Tibial artery (tissue), 4 donors: ENCODE measurements around the gene TOX2.

Experiments
- DNase-seq, 2 donors: peaks; one replicate each; pipeline ENCODE4 v3.0.0-alpha.2; 2019
- H3K27ac ChIP-seq, 2 donors: fragments of 200-600 bp; sonication (generic) in 1 of 2; 1 replicate in 1 of 2; 2 replicates in 1 of 2; pipeline ENCODE4 v1.5.1; 2018 to 2019; ENCODE audit warnings: mild to moderate bottlenecking in 1 of 2
- H3K27me3 ChIP-seq, 2 donors: fragments of 200-600 bp; sonication (generic) in 1 of 2; one replicate each; pipeline versions ENCODE4 v1.5.1 to v1.6.0; 2016 to 2019
- H3K36me3 ChIP-seq, 3 donors: fragments of 200-600 bp; sonication (generic) in 2 of 3; one replicate each; pipeline ENCODE4 v1.5.1; 2016 to 2019; ENCODE audit warnings: mild to moderate bottlenecking in 2 of 3
- H3K4me1 ChIP-seq, 4 donors: fragments of 200-600 bp; sonication (generic) in 2 of 4; 1 replicate in 3 of 4; 2 replicates in 1 of 4; pipeline ENCODE4 v1.5.1; 2016 to 2019
- H3K4me3 ChIP-seq, 2 donors: fragments of 200-600 bp; sonication (generic) in 1 of 2; 1 replicate in 1 of 2; 2 replicates in 1 of 2; pipeline ENCODE4 v1.5.1; 2018 to 2019; ENCODE audit warnings: mild to moderate bottlenecking in 2 of 2
- H3K9me3 ChIP-seq, 3 donors: fragments of 200-600 bp; sonication (generic) in 1 of 3; one replicate each; pipeline ENCODE4 v1.5.1; 2016 to 2019
- CTCF ChIP-seq, 2 experiments: fragments of 200-600 bp in 1 of 2; fragments of 450-650 bp in 1 of 2; IDR thresholded peaks; one replicate each; pipeline ENCODE4 v1.5.1; 2017 to 2019; ENCODE audit warnings: antibody characterized with exemption in 2 of 2, mild to moderate bottlenecking in 1 of 2, moderate library complexity in 1 of 2
- intact Hi-C: fragments of 100-400 bp; cut with DNase I; formaldehyde crosslinking; loops from one replicate; pipeline ENCODE4 v1.15.0; 2023; ENCODE audit warnings: low total_unique reads

The TOX2 gene

DNA sequence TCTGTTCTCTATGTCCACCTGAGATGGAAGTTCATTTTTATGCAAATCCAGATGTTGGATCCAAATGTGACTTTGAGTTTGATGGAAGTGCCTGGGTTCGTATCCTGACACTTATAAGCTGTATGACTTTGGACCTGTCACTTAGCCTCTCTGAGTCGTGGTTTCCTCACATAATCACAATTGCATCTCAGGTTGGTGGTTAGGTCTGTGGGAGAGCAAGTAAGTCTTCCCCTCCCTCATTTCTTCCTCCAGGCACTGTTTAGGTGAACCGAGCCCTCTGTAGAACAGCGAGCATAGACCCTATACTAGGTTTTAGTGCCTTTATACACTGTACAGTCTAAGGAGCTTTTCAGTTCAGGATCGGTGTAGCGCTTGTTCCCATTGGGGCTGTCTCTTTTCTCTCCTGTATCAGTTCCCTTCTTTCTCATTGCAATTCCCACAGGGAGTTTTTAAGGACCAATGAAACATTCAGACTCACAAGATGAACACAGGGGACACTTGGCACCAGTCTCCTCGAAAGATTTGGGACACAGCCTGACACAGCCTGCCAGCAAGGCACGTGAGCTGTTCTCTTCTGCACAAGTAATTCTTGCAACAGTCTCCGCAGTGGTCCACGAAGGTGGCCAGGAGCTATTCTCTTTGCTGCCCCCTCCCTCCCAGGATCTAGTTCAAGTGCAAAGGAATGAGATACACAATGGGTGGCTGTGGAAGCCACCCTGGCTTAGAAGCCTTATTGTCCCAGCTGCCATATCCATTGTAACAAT is 11.8 kb downstream of the TOX2 start:
- peaks cover 0 to 9% of the 10 kb centered on the region in 2 donors for H3K27me3 ChIP-seq
- H3K36me3 ChIP-seq, result no peaks in the 10 kb centered on the region
- DNase-seq, result no peak
- H3K4me3 ChIP-seq, result no peak overlapping the region
- no peaks in the 10 kb centered on the region for H3K9me3 ChIP-seq
- intact Hi-C loops, result no loop called here
- no peak overlapping the region for H3K27ac ChIP-seq
- H3K4me1 ChIP-seq, result no peaks in the 10 kb centered on the region
- TF ChIP-seq CTCF (IDR thresholded peaks at IDR 0.05), result no peak

GRCh38 chr20:43931976-43932375 is 17.3 kb downstream of the TOX2 start:
- Histone ChIP-seq H3K27me3 (peaks cover 0 to 8% of the 10 kb centered on the region in 2 donors), H3K9me3 (no peaks in the 10 kb centered on the region), H3K36me3 (no peaks in the 10 kb centered on the region), H3K4me3 (no peak overlapping the region), H3K27ac (no peak overlapping the region), H3K4me1 (no peaks in the 10 kb centered on the region)
- intact Hi-C loops, result no loop called here
- no peak for DNase-seq
- TF ChIP-seq CTCF (IDR thresholded peaks at IDR 0.05), result no peak

- intact Hi-C loops, result no loop called here
- H3K4me3 ChIP-seq, result no peak overlapping the region
- H3K27me3 ChIP-seq, result peaks cover 0 to 14% of the 10 kb centered on the region in 2 donors
- DNase-seq, result no peak
- H3K27ac ChIP-seq, result no peak overlapping the region
- H3K9me3 ChIP-seq, result no peaks in the 10 kb centered on the region
- peaks cover 0 to 15% (median 11%) of the 10 kb centered on the region in 4 donors for H3K4me1 ChIP-seq
- no peaks in the 10 kb centered on the region for H3K36me3 ChIP-seq
- no peak for TF ChIP-seq CTCF (IDR thresholded peaks at IDR 0.05)
Measured at GRCh38 chr20:43934833-43935232, 20.2 kb downstream of the TOX2 start.

- intact Hi-C loops, result no loop called here
- Histone ChIP-seq H3K36me3 (no peaks in the 10 kb centered on the region), H3K27me3 (peaks cover 0 to 14% of the 10 kb centered on the region in 2 donors), H3K9me3 (no peaks in the 10 kb centered on the region), H3K27ac (no peak overlapping the region), H3K4me1 (peaks cover 0 to 15% (median 11%) of the 10 kb centered on the region in 4 donors), H3K4me3 (no peak overlapping the region)
- no peak for DNase-seq
- TF ChIP-seq CTCF (IDR thresholded peaks at IDR 0.05), result no peak
Measured at GRCh38 chr20:43936104-43936770, 21.6 kb downstream of the TOX2 start.

GRCh38 chr20:43936805-43937204 is 22.2 kb downstream of the TOX2 start:
- Histone ChIP-seq H3K9me3 (no peaks in the 10 kb centered on the region), H3K27me3 (peaks cover 0 to 9% of the 10 kb centered on the region in 2 donors), H3K4me3 (no peak overlapping the region), H3K4me1 (peaks cover 0 to 15% (median 11%) of the 10 kb centered on the region in 4 donors), H3K27ac (no peak overlapping the region), H3K36me3 (no peaks in the 10 kb centered on the region)
- TF ChIP-seq CTCF (IDR thresholded peaks at IDR 0.05), result no peak
- DNase-seq, result no peak
- intact Hi-C loops, result no loop called here
